NCI-H187 treated with DMSO at 0.1 percent for 48 hours (cell line): ENCODE data around the gene EDN3.

ENCODE experiments used
- DNase-seq: peaks from one replicate; lab custom pipeline; 2025; lab: John Stamatoyannopoulos, UW

EDN3 gene

GRCh38 chr20:59365611-59366285 lies 65.3 kb downstream of the EDN3 start:
- DNase-seq, result peak; percentile 64

DNA sequence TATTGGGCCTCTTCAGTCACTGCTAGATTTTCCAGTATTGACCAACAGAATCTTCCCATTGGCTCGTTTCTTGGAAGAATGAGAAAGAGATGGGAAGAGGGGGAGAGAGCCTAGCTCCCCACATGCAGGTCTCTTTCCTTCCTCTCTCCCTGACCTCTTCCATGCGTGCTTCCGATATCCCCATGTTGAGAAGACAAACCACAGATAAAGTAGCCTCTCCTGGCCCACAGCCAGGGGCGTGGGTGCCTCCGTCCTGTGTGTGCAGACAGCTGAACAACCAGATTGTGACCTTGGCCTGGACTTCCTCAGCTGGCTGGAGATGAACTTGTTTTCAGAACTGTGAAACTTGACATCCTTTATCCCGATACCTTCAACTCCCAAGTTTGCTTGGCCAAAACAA lies 71.0 kb downstream of the EDN3 start:
- DNase-seq, result no peak

DNA sequence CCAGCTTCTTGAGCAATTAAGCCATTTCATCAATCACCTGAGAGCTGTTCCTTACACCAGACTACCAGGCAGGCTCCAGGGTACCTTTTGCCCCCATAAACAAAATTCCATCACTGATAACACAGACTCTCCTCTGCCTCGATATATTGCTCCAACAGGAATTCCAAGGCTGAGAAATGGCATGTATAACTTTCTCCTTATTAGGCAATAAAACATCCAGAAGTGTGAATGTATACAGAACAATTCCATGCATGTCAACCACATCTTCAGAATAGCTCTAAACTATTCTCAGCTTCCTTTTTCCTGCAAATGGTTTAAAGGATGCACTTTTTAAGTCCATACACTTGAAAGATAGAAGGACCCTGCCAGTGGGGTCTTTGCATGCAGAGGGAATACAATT lies 73.8 kb downstream of the EDN3 start:
- no peak for DNase-seq

- no peak for DNase-seq
Measured at GRCh38 chr20:59375541-59375940, 75.1 kb downstream of the EDN3 start.
